Stimulated activated CD8-positive, alpha-beta memory T cell treated with anti-CD3 and anti-CD28 coated beads, Interleukin-4, amount 100 ng/mL, for 24 hours (primary cell): ENCODE measurements around the gene DBN1.
"Not testable (repeated sequence)": the region's sequence is repeated elsewhere in the genome, so short reads cannot be mapped to it uniquely, and the experiment has no call there.

Experiments
- DNase-seq: peaks from one replicate; pipeline ENCODE4 v3.0.0-alpha.2; 2020; ENCODE audit warnings: low read depth

DBN1 gene

DNA sequence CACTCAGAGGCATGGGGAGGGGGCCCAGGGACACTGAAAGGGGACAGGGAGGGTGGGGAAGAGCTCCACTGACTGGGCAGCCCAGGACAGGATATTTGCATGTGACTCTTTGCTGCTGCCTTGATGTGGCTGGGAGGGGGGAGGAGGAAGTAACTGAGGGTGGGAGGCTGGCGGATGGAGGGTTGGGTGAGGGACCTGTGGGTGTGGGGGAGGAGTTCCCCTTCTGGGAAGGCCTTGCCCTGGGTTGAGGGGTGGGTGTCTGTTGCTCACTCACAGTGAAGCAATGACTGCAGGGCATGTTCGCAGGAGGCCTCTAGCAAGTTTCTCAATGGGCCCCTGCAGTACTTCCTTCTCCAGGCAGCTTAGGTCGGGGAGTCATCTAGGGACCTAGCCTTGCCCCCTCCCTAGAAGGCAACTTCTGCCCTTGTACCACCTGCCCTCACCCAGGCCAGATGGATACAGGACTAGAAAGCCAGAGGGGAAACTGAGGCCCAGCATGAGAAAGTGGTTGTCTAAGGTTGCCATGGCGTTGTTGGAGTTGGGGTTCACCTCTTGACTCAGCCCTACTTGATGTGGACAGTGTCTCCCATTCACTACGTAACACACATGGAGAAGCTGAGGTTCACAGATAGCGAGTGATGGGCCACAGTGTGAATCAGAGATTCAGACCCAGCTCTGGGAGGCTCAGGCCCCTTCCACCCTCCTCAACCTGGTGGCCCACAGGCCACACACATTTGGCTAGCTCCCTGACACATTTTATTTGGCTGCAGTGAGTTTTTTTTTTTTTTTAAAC, 44.0 kb downstream of the DBN1 start:
- peak; percentile 83 for DNase-seq

DNA sequence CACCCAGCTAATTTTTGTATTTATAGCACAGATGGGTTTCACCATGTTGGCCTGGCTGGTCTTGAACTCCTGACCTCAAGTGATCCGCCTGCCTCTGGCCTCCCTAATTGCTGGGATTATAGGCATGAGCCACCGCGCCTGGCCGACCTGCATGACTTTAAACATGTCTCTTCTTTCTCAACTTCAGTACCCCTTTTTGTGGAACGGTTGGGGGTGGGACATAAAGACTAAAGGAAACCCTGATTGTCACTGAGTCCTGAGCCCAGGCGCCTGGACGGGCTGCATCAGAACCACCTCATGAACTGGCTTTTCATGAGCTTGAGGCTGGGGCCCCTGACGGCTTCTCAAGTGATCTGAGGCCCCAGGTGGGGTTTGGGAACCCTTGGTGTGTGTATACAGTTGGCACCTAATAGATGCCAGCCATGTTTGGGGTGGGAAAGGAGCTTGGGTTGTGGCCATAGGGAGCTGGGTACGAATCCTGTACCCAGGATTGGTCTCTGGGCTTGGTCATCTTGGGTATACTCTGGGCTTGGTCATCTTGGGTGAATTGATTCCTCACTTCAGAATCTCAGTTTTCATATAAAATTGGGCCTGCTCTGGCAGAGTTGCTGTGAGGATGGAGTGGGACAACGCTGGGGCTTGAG, 44.7 kb downstream of the DBN1 start:
- DNase-seq, result no peak

DNA sequence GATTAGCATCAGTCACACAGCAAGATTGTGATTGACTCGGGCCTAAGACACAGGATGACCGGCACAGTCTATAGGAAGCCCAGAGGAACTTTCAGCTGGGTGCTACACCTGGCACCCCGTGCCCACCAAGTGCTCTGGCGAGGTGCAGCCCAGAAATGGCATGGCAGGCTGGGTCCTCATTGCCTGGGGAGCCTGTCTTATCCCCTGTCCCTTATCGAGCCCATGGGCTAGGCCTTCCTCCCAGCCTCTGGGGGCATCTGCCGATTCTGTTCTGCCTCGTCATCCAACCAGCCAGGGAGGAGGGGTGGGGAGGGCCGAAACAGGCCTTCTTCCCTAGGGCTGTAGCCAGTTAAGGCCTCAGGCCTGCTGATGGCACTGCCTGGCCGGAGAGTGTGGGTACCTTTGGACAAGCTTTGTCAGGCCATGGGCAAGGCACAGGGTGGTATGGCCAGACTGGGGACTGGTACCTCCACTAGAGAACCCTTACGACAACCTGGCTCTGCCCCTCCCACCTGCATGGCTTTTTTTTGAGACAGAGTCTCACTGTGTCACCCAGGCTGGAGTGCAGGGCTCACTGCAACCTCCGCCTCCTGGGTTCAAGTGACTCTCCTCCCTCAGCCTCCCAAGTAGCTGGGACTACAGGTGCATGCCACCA, 45.4 kb downstream of the DBN1 start:
- DNase-seq, result no peak

DNA sequence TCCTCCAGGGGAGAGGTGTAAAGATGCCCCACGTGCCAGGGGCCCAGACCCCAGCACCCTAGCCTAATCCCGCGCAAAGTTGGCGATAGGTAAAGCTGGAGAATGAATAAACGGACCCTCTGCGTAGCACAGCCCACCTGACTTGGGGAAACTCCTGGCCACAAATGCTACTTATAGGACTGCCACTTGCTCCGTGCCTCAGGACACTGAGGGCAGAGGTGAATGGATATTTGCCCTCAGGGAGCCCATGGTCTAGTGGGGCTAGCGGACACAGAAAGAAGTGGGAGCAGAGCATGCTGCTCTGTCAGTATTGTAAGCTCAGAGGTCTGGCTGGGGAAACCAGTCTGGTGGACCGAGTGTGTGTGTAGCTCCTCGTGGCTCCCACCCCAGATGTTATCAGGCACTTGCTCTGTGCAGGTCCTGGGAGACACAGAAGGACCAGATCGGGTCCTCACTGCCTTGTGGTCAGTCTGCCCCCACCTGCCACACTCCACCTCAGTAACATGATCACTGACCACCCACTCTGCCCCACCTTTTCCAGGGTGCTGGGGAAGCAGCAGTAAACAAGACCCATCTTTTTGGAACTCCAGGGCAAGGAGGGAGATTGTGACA, 46.1 kb downstream of the DBN1 start:
- no peak for DNase-seq

DNA sequence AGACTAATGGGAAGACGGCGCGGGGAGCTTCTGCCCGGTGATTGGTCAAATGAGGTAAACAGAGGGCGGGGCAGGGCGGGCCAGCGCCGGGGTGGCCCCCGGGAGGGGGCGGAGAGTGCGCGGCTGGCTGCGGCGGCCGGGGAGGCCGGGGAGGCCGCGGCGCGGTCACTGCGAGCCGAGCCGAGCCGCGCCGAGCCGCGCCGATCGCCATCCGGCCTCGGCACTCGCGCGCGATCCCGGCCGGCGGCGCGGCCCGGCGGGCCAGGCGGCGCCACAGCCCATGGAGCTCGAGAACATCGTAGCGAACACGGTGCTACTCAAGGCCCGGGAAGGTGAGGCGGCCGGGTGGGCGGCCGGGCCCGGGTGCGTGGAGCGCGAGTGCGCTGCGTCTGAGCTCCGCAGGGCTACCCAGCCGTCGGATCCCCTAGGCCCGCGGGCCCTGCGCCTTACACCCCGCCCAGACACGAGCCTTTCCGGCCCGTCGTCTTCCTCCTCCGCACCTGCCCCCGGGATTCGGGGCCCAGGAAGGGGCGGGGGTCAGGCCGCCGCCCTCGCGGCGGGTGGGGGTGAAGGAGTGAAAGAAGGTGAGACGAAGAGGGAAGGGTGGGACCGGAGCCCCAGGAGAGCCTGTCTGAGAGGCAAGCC, 46.7 kb downstream of the DBN1 start, which contains the start of gene GRK6:
GRK6 (plus strand) TSS at position 111 of the 645 bp plus-strand sequence; CDS start at position 281, 170 bp downstream.
- no peak for DNase-seq

DNA sequence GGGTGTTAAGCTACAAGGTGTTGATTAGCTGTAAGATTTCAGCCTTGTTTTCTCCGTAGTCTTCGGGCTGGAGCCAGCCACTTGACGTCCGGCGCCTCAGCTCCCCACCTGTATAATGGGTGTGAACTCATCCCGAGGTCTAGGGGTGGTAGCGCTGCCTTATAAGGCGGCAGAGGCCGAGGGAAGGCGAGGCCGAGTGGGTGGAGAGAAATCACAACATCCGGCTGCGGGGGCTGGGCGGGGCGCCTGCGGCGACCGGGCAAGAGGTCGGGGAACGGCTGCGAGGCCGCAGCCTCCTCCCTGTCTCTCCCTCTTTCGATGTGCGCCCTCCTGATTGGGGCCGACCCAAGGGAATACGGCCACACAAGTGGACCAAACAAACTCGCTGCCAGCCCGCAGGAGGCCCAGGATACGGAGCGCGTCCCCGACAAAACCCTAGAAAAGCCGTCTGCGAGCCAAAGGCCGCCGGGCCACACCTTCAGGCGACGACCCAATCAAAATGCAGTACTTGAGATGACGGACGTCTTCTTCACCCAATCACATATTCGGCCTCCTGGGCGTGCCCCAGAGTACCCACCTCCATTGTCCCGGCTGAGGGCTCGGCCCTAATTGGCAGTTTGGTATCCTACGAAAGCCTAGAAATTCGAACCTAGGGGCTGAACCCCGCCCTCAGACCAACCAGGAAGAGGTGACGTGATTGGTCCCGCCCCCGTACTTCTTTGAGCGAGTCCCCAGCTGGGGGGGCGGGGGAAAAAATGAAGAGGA, 47.5 kb downstream of the DBN1 start:
- DNase-seq, result peak; percentile 99

DNA sequence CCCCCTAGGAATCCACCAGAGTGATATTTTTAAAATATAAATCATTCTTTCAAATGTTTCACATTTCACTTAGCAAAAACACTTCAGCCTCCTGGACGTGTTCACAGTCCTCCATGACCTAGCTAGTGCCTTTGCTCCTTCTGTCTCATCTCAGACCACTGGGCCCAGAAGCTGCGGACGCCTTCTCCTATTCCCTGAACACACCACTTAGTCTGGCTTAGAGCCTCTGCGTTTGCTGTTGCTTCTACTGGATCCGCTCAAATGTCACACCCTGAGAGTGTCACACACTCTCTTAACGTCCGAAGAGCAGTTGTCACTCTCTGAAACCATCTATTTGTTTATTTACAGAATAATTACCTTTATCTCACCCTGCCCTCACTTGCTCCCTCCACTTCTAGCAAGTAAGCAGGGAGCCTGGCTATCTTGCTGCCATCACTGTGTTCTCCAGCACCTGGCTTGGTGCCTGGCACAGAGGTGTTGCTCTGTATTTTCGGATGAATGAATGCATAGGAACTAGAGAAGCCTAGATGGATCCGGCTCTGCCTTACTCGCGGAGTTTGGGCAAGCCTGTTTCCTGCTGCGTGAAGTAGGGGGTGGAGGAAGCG, 48.1 kb downstream of the DBN1 start:
- no peak for DNase-seq

DNA sequence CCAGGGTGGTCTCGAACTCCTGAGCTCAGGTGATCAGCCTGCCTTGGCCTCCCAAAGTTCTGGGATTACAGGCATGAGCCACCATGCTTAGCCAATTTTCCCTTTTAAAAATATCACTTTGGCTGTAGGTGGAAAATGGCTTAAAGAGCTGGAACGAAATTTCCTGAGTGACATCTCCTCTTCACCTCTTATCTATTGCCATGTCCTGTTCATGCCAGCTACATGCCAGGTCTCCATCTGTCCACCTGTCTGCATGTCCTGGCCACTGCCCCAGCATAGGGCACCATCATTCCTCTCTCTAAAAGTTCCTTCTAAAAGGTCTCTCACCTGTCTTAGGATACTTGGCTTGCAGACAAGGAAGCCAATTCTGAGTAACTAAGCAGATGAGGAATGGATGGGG, 49.8 kb downstream of the DBN1 start:
- no peak for DNase-seq

DNA sequence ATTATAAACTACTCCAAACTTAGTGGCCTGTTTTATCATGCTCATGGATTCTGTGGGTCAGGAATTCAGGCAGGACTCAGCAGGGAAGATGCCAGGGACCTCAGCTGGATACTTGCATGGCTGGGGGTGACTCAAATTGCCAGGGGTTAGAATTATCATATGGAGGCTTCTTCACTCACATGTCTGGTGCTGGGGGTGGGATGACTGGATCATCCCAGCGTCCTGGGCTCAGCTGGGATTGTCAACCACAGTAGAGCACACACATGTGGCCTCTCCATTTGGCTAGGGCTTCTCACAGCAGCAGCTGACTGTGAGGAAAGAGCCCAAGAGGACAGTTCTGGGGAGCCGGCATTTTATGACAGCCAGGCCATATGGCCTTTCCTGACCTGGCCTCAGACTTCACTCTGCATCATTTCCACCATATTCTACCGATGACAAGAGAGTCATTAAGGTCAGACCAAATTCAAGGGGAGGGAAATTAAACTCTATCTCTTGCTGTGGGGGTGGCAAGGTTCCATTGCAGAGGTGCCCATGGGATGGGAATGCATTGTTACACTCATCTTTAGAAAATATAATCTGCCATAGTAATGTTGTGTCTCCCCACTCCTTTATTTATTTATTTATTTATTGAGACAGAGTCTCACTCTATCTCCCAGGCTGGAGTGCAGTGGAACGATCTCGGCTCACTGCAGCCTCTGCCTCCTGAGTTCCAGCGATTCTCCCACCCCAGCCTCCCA, 52.2 kb downstream of the DBN1 start:
- DNase-seq, result no peak

DNA sequence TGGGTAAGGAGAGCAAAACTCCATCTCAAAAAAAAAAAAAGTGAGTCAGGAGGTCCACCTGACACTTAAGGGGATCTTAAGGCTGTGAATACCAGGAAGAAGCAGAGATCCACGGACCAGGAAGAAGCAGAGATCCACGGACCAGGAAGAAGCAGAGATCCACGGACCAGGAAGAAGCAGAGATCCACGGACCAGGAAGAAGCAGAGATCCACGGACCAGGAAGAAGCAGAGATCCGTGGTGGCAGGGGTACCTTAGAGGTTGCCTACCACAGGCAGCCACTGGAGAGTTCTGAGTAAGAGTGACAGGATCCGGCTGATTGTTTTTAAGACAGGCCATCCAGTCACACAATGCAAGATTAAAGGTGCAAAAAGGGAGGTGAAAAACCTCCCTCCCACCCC, 53.0 kb downstream of the DBN1 start:
- DNase-seq, result not testable (repeated sequence)

DNA sequence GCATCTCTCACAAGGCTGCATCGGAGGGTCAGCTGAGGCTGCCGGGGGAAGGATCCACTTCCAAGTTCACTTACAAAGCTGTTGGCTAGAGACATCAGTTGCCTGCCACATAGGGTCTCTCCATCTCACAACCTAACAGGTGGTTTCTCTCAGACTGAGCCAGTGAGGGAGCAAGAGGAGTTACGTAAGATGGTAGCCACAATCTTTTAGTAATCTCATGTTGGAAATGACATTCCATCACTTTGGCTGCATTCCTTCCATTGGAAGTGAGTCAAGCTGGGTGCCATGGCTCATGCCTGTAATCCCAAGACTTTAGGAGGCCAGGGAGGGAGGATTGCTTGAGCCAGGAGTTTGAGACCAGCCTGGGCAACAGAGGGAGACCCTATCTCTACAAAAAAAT, 54.4 kb downstream of the DBN1 start:
- no peak for DNase-seq

DNA sequence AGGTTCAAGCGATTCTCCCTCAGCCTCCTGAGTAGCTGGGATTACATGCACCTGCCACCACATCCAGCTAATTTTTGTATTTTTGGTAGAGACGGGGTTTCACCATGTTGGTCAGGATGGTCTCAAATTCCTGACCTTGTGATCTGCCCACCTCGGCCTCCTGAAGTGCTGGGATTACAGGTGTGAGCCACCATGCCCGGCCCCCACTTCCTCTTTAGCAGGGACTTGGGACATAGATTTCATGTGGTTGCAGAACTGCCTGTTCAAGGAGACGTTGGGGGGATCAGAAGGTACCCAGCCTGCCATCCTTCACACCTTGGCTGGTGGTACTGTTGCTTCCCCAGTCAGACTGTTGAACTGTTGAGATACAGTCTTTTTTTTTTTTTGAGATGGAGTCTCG, 56.4 kb downstream of the DBN1 start:
- not testable (repeated sequence) for DNase-seq

DNA sequence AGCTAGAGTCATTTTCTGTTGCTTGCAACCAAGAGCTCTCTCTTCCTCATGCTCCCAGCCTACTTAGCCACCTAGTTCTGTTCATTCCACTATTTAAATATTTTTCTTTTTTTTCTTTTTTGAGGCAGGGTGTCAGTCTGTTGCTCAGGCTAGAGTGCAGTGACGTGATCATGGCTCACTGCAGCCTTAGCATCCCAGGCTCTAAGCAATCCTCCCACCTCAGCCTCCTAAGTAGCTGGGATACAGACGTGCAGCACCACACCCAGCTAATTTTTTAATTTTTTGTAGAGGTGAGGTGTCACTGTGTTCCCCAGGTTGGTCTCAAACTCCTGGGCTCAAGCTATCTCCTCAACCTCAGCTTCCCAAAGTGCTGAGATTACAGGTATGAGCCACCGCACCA, 59.0 kb downstream of the DBN1 start:
- DNase-seq, result no peak

DNA sequence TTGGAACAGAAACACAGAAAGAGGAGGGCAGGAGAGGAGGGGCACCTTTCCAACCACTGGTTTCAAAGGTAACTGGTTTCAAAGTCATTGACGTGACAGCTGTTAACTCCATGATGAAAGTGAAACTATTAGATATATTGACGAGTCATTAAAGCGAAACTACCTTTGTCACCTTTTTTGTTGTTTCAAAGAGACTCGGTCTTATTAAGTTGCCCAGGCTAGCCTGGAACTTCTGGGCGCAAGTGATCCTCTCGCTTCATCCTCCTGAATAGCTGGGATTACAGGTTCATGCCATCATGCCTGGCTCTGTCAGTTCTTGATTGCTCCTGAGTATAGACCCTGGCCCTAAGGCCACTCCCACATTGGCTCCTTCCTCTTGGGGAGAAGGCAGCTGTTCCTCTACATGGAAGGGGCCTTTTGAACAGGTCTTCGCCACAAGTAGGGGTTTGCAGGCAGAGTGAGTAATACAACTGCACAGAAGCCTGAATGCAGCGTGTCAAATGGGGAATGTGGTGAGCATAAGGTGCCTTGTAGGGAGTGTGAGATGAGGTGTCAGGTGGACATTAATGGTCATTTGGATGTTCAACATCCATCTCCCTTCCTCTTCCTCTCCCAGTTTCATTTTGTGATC, 60.7 kb downstream of the DBN1 start:
- no peak for DNase-seq

DNA sequence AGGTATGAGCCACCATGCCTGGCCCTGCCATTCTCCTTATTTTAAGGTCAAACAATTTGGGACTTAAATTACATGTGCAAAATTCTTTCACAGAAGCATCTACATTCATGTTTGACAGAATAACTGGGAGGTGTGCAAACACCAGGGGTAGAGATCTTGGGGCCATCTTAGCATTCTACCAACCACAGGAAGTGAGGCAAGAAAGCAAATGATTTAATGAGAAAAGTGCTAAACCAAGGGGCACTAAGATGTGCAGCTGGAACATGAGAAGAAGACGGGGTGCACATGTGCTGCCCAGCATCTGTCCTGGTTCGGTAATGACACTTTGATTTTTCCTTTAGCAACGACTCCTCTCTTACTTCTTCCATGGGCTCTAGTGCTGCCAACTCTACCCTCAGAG, 62.9 kb downstream of the DBN1 start:
- no peak for DNase-seq

DNA sequence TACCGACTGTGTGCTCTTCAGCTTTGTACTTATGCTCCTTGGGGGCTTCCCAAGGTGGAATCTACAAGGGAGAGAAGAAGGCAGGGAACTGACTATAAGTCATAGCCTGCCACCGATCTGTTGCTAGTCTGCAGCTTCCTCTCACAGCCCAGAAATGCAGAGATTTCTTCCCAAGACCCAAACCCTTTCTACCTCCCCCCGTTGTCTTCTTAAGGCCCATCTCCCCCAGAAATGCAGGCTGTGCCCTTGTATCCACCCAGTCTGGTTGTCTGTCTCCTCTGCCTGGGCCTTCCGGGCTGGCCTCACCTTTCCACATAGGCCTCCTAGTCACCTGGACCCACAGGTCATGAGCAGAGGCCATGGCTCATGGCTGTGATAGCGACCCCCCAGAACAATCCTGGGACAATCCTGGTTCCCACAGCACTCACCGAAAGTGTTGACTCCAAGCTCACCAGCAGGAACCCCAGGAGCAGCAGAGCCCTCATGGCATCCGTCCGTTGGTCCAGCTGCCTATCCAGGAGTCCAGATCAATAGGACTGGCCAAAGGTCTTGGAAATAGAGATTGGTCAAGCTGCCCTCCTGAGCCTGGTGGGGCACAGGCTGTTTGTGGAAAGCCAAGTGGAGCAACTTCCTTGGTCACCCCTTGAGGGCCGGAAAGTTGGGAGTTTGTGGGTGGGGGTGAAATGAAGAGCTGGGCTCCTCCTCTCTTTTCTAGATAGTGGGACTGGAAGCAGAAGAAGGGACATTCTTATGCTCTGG, 64.2 kb downstream of the DBN1 start, which contains the start of gene F12:
F12 (minus strand) TSS at position 522 of the 759 bp plus-strand sequence; CDS start at position 485, 37 bp downstream.
- DNase-seq, result no peak
